ENCODE data around the gene PSRC1.

- no peak for TF ChIP-seq POLR2AphosphoS5 (IDR thresholded peaks at IDR 0.05)
- no peak for TF ChIP-seq EP300 (IDR thresholded peaks at IDR 0.05; ENCODE audit: low read depth)
- no peak for TF ChIP-seq CTCF (IDR thresholded peaks at IDR 0.05)
- TF ChIP-seq POLR2A (IDR thresholded peaks at IDR 0.05), result no peak
Measured at GRCh38 chr1:109300650-109301151, 17.8 kb upstream of the PSRC1 start.

All from transverse colon (tissue), 4 donors.